GM12891 (cell line): ENCODE data around the gene PTGFRN.

Source experiments
- POLR2A ChIP-seq: IDR thresholded peaks from 2 replicates; pipeline ENCODE4 v1.6.1; 2011; ENCODE audit warnings: low read depth, low read length, control low read depth
- POLR2AphosphoS5 ChIP-seq: IDR thresholded peaks from 2 replicates; pipeline ENCODE4 v1.6.1; 2011; ENCODE audit warnings: low read depth, low read length, control low read depth
- SPI1 ChIP-seq: IDR thresholded peaks from 2 replicates; pipeline ENCODE4 v1.6.1; 2011; ENCODE audit warnings: low read depth, low read length, control low read depth
- TAF1 ChIP-seq: IDR thresholded peaks from 2 replicates; pipeline ENCODE4 v1.6.1; 2011; ENCODE audit warnings: low read depth, low read length, control low read depth

DNA sequence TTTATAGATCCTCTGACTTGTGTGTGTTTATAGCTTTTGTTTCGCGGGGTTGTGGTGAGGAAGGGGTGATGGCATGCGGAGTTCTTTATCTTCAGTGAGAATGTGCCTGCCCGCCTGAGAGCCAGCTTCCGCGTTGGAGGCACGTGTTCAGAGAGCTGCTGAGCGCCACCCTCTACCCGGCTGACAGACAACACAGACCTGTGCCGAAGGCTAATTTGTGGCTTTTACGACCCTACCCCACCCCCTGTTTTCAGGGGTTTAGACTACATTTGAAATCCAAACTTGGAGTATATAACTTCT lies 77.5 kb downstream of the PTGFRN start:
- TF ChIP-seq POLR2A (no peak), TAF1 (no peak), POLR2AphosphoS5 (no peak), SPI1 (no peak)
